KMS-11 (cell line): ENCODE data around the gene CACNG3.
"Not testable (repeated sequence)": the region's sequence is repeated elsewhere in the genome, so short reads cannot be mapped to it uniquely, and the experiment has no call there.

Experiments
- H2AFZ ChIP-seq: fragments of 200-600 bp; sonication (generic); 2 replicates; pipeline ENCODE4 v1.6.1; 2016; ENCODE audit warnings: antibody characterized with exemption, mixed run types, low read depth
- H3K27ac ChIP-seq: fragments of 200-600 bp; sonication (generic); 2 replicates; pipeline ENCODE4 v1.6.1; 2016; ENCODE audit warnings: mild to moderate bottlenecking, mixed run types
- H3K27me3 ChIP-seq: fragments of 200-600 bp; sonication (generic); 2 replicates; pipeline ENCODE4 v1.6.1; 2017; ENCODE audit warnings: mild to moderate bottlenecking, low read depth, mixed run types, moderate library complexity; ENCODE audit not compliant: insufficient read depth
- H3K36me3 ChIP-seq: fragments of 200-600 bp; sonication (generic); 2 replicates; pipeline ENCODE4 v1.6.1; 2017; ENCODE audit warnings: mild to moderate bottlenecking, mixed run types; ENCODE audit not compliant: insufficient read depth
- H3K4me1 ChIP-seq: fragments of 200-600 bp; sonication (generic); 2 replicates; pipeline ENCODE4 v1.6.1; 2016; ENCODE audit warnings: mild to moderate bottlenecking, low read depth, mixed run types; ENCODE audit not compliant: poor library complexity, severe bottlenecking
- H3K4me2 ChIP-seq: fragments of 200-600 bp; sonication (generic); 2 replicates; pipeline ENCODE4 v1.7.0; 2016; ENCODE audit warnings: mild to moderate bottlenecking, mixed run types
- H3K4me3 ChIP-seq: fragments of 200-600 bp; sonication (generic); IDR thresholded peaks from 2 replicates; pipeline ENCODE4 v1.6.1; 2017; ENCODE audit warnings: low read depth, low read length, mixed read lengths; ENCODE audit not compliant: insufficient read depth
- H3K79me2 ChIP-seq: fragments of 200-600 bp; sonication (generic); 2 replicates; pipeline ENCODE4 v1.6.1; 2016; ENCODE audit warnings: low read depth, mixed run types; ENCODE audit not compliant: insufficient read depth
- H3K9ac ChIP-seq: fragments of 200-600 bp; sonication (generic); 2 replicates; pipeline ENCODE4 v1.6.1; 2016; ENCODE audit warnings: mild to moderate bottlenecking, mixed run types
- H4K20me1 ChIP-seq: fragments of 200-600 bp; sonication (generic); 2 replicates; pipeline ENCODE4 v1.6.1; 2016; ENCODE audit warnings: mild to moderate bottlenecking, mixed run types; ENCODE audit not compliant: insufficient read depth
- CTCF ChIP-seq: fragments of 200-600 bp; sonication (generic); conservative IDR thresholded peaks from 2 replicates; pipeline ENCODE4 v1.6.1; 2017; ENCODE audit warnings: low read depth, mild to moderate bottlenecking, antibody characterized with exemption, low read length, moderate library complexity, mixed read lengths

Gene CACNG3

GRCh38 chr16:24232936-24233335 lies 23.2 kb upstream of the CACNG3 start:
- Histone ChIP-seq H3K27me3 (no peaks in the 10 kb centered on the region), H3K4me2 (no peak overlapping the region)
- TF ChIP-seq CTCF, result no peak

GRCh38 chr16:24234737-24235136 lies 21.4 kb upstream of the CACNG3 start:
- H3K4me1 ChIP-seq, result no peaks in the 10 kb centered on the region
- no peaks in the 10 kb centered on the region for H3K27me3 ChIP-seq
- no peaks in the 10 kb centered on the region for H3K36me3 ChIP-seq
- no peak overlapping the region for H3K9ac ChIP-seq
- H2AFZ ChIP-seq, result no peak overlapping the region
- H3K4me3 ChIP-seq, result no peak overlapping the region
- no peak for TF ChIP-seq CTCF
- H4K20me1 ChIP-seq, result no peaks in the 10 kb centered on the region
- H3K27ac ChIP-seq, result no peak overlapping the region
- no peak overlapping the region for H3K4me2 ChIP-seq
- no peaks in the 10 kb centered on the region for H3K79me2 ChIP-seq

More at GRCh38 chr16:24232936-24233335, 23.2 kb upstream of the CACNG3 start:
- Histone ChIP-seq H3K4me3 (no peak overlapping the region), H3K27ac (no peak overlapping the region), H4K20me1 (no peaks in the 10 kb centered on the region), H3K36me3 (no peaks in the 10 kb centered on the region), H3K79me2 (no peaks in the 10 kb centered on the region), H3K9ac (no peak overlapping the region), H3K4me1 (no peaks in the 10 kb centered on the region), H2AFZ (no peak overlapping the region)

GRCh38 chr16:24235806-24236205 lies 20.3 kb upstream of the CACNG3 start:
- Histone ChIP-seq H3K4me2 (no peak overlapping the region), H3K36me3 (no peaks in the 10 kb centered on the region), H3K9ac (no peak overlapping the region), H3K4me1 (no peaks in the 10 kb centered on the region), H3K27me3 (no peaks in the 10 kb centered on the region), H4K20me1 (no peaks in the 10 kb centered on the region), H3K27ac (no peak overlapping the region), H3K79me2 (no peaks in the 10 kb centered on the region), H2AFZ (no peak overlapping the region), H3K4me3 (no peak overlapping the region)
- no peak for TF ChIP-seq CTCF

- not testable (repeated sequence) for H3K9ac ChIP-seq, H4K20me1 ChIP-seq, H3K27me3 ChIP-seq, H2AFZ ChIP-seq, H3K4me2 ChIP-seq, H3K79me2 ChIP-seq, H3K27ac ChIP-seq, H3K36me3 ChIP-seq, H3K4me1 ChIP-seq, H3K4me3 ChIP-seq
These were observed 17.3 kb upstream of the CACNG3 start for GRCh38 chr16:24238846-24239245.

- H4K20me1 ChIP-seq, result no peaks in the 10 kb centered on the region
- no peak overlapping the region for H3K4me2 ChIP-seq
- H3K36me3 ChIP-seq, result no peaks in the 10 kb centered on the region
- H3K79me2 ChIP-seq, result no peaks in the 10 kb centered on the region
- H3K27ac ChIP-seq, result no peak overlapping the region
- no peak for TF ChIP-seq CTCF
- H3K4me1 ChIP-seq, result no peaks in the 10 kb centered on the region
- no peak overlapping the region for H3K9ac ChIP-seq
- no peak overlapping the region for H2AFZ ChIP-seq
- H3K4me3 ChIP-seq, result no peak overlapping the region
- no peaks in the 10 kb centered on the region for H3K27me3 ChIP-seq
These were observed 9.1 kb upstream of the CACNG3 start for GRCh38 chr16:24246911-24247607.
